AG10803 (cell line): Measurements from ENCODE around the gene MRPL53.

Source experiments
- DNase-seq: peaks from one replicate; pipeline ENCODE4 v3.0.0; 2010; ENCODE audit warnings: low read depth
- H3K4me3 ChIP-seq: 2 replicates; pipeline ENCODE4 v1.5.1; 2011; ENCODE audit warnings: mild to moderate bottlenecking, low read length, control low read depth
- TF ChIP-seq, protein P1 (sequence below): conservative IDR thresholded peaks from 2 replicates; pipeline ENCODE4 v1.5.1; 2011; ENCODE audit warnings: mild to moderate bottlenecking, low read length, control low read depth, inconsistent platforms

MRPL53 gene

DNA sequence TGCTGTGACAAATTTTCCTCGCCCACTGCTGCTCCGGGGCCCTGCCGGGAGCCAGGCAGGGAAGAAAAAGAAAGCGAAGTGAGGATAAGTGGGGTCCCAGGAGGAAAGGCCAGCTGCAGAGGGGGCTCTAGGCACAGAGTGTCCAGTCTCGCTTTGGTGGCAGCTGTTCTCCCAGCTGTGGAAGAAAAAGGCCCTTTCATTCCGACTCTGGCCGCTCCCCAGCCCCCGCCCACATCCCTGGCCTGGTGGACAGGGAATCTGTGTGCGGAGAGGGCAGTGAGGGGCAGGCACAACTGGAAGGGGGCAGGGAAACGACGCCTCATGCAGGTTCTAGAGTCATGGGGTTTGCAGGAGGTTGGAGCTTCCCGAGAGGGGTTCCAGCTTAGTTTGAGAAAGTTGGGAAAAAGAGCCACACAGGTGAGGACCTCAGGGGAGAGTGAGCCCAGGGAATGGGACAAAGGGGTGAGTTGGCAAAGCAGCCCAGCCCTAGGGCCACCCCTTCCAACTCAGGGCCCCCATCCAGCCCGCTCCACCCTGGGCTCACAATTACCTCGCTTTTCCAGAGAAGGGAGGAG lies 32.6 kb downstream of the MRPL53 start:
- TF ChIP-seq, protein P1, sequence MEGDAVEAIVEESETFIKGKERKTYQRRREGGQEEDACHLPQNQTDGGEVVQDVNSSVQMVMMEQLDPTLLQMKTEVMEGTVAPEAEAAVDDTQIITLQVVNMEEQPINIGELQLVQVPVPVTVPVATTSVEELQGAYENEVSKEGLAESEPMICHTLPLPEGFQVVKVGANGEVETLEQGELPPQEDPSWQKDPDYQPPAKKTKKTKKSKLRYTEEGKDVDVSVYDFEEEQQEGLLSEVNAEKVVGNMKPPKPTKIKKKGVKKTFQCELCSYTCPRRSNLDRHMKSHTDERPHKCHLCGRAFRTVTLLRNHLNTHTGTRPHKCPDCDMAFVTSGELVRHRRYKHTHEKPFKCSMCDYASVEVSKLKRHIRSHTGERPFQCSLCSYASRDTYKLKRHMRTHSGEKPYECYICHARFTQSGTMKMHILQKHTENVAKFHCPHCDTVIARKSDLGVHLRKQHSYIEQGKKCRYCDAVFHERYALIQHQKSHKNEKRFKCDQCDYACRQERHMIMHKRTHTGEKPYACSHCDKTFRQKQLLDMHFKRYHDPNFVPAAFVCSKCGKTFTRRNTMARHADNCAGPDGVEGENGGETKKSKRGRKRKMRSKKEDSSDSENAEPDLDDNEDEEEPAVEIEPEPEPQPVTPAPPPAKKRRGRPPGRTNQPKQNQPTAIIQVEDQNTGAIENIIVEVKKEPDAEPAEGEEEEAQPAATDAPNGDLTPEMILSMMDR = no peak
- peak; percentile 48 for DNase-seq
- H3K4me3 ChIP-seq = peak overlapping the region; percentile 81

DNA sequence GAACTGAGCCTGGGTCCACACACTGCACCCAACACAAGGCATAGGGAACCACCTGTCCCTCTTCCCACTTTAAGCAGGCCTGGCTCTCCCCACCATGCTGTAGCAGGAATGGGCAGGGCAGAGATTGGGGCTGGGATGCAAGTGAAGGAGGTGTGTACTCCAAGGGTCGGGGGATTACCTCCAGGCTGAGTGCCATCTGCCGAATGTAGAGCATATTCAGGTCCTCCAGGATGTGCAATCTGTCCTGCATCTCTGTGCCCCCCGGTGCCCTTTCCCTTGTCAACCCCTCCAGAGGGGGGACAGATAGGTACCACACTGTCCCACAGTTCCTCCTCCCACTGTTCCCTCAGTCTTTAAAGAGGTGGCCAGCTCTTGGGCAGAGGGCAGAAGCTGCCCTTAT lies 33.1 kb downstream of the MRPL53 start:
- TF ChIP-seq, protein P1 = no peak
- peak overlapping the region; percentile 81 for H3K4me3 ChIP-seq
- DNase-seq = no peak

DNA sequence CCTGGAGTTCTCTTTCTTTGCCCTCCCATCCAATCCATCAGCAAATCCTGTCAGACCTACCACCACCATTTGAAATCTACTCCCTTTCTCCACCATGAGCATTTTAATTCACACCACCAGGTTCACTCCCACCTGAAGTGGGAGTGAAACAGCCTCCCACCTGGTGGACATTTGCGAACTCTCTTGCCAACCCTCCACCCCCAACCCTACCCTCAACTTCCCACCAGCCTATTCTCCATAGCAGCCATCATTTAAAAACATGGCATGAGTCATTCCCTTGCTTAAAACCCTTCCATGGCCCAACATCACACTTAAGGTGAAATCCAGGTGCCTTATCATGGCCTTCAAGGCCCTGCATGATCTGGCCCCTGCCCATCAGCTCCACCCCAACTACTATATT lies 34.2 kb downstream of the MRPL53 start:
- no peak overlapping the region for H3K4me3 ChIP-seq
- no peak for DNase-seq
- TF ChIP-seq, protein P1 = no peak

GRCh38 chr2:74436848-74437695 lies 35.4 kb downstream of the MRPL53 start:
- no peak for DNase-seq
- H3K4me3 ChIP-seq = no peak overlapping the region
- TF ChIP-seq, protein P1 = no peak

DNA sequence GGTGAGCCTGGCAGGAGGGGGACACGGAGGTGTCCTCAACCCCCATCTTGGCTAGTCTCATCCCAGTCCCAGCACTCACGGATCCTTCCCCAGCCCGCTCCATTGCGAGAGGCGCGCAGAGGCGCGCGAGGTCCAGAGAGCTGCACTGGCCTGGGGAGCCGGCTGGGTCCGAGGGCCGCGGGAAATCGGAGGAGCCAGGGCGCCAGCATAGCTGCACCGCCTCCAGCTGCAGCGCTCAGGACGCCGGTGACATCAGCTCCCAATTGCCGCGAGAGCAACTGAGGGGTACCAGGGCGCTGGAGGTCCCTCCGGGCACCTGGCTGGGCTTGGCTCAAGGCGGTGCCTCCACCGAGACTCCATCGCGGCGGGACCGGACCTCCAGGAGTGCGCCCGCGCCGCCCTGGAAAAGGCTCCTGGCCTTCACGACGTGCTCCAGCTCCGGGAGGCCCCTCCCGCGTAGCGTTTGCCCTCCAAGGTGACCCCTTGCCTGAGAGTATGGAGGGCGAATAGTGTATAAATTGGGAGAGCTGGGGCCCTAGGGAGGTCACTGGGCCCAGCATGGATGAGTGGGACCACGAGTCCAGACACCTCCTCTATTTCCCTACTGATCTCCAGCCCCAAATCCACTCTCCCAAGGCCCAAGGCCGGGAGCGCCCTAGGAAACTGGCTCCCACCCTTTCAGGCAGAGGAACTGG lies 36.2 kb downstream of the MRPL53 start:
- H3K4me3 ChIP-seq = no peak overlapping the region
- no peak for DNase-seq
- TF ChIP-seq, protein P1 = no peak

- no peak for DNase-seq
- TF ChIP-seq, protein P1 = no peak
- H3K4me3 ChIP-seq = no peak overlapping the region
Measured at GRCh38 chr2:74430502-74430901, 42.0 kb downstream of the MRPL53 start.
